GM18520 (cell line): ENCODE measurements around the gene PLXNA3.

Experiments used
- ATAC-seq: cut with Tn5 transposase; IDR thresholded peaks from one replicate; pipeline ENCODE4 v1.9.1; 2021; ENCODE audit not compliant: unreplicated experiment

The PLXNA3 gene

DNA sequence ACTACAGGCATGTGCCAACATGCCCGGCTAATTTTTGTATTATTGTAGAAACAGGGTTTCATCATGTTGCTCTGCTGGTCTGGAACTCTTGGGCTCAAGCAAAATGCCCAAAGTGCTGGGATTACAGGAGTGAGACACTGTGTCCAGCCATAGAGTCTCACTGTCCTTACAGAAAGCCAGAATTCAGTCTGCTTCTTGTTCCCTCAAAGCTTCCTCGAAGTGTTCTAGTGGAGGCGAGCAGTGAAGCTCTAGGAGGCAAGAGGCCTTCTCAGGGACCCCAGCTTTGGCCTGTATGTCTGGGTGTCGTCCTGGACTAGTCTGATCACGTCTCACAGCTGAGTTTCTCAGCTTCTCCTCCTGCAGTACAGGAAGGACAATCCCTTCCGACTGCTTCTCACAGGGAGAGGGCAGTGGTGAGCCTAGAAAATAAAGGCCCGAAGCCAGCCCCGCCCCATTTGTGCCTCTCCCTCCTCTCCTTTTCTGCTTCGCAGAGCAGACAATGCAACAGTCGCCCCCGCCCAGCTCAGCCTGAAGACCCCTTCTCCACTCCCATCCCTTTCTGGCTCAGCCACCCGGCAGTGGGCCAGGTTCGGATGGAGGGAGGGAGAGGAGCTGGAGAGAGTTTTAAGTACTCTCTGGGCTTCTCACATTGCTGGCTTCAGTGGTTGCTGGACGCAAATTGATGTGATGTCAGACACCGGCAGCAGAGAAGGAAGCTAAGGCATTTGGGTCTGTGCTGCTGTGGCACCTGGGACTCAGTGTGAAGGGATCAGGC lies 69.0 kb downstream of the PLXNA3 start:
- ATAC-seq, result no peak
